ENCODE measurements around the gene UQCC2.

The UQCC2 gene

GRCh38 chr6:33744001-33744848 is 32.7 kb upstream of the UQCC2 start:
- no peak for DNase-seq (ENCODE audit: low read depth)

- no peak for DNase-seq (ENCODE audit: low read depth)
Observed at GRCh38 chr6:33742837-33743236, 31.3 kb upstream of the UQCC2 start.

- no peak for DNase-seq (ENCODE audit: low read depth)
Observed at GRCh38 chr6:33742092-33742491, 30.6 kb upstream of the UQCC2 start.

GRCh38 chr6:33740794-33741193 is 29.3 kb upstream of the UQCC2 start:
- DNase-seq (ENCODE audit: low read depth), result no peak

GRCh38 chr6:33740204-33740608 is 28.7 kb upstream of the UQCC2 start:
- no peak for DNase-seq (ENCODE audit: low read depth)

- no peak for DNase-seq (ENCODE audit: low read depth)
Observed at GRCh38 chr6:33739571-33739970, 28.1 kb upstream of the UQCC2 start.

GRCh38 chr6:33738879-33739278 is 27.4 kb upstream of the UQCC2 start:
- DNase-seq (ENCODE audit: low read depth), result no peak

- no peak for DNase-seq (ENCODE audit: low read depth)
Observed at GRCh38 chr6:33738153-33738552, 26.7 kb upstream of the UQCC2 start.

GRCh38 chr6:33737267-33738026 is 25.9 kb upstream of the UQCC2 start:
- DNase-seq (ENCODE audit: low read depth), result no peak

- DNase-seq (ENCODE audit: low read depth), result no peak
Observed at GRCh38 chr6:33735216-33735615, 23.7 kb upstream of the UQCC2 start.

- DNase-seq (ENCODE audit: low read depth), result no peak
Observed at GRCh38 chr6:33733709-33734007, 22.2 kb upstream of the UQCC2 start.

- no peak for DNase-seq (ENCODE audit: low read depth)
Observed at GRCh38 chr6:33732817-33733708, 21.6 kb upstream of the UQCC2 start.

- no peak for DNase-seq (ENCODE audit: low read depth)
Observed at GRCh38 chr6:33732385-33732784, 20.9 kb upstream of the UQCC2 start.

- no peak for DNase-seq (ENCODE audit: low read depth)
Observed at GRCh38 chr6:33731751-33732282, 20.3 kb upstream of the UQCC2 start.

GRCh38 chr6:33731035-33731434 is 19.5 kb upstream of the UQCC2 start:
- no peak for DNase-seq (ENCODE audit: low read depth)

- no peak for DNase-seq (ENCODE audit: low read depth)
Observed at GRCh38 chr6:33730611-33731010, 19.1 kb upstream of the UQCC2 start.

- no peak for DNase-seq (ENCODE audit: low read depth)
Observed at GRCh38 chr6:33729059-33729458, 17.6 kb upstream of the UQCC2 start.

- no peak for DNase-seq (ENCODE audit: low read depth)
Observed at GRCh38 chr6:33728438-33728837, 16.9 kb upstream of the UQCC2 start.

- DNase-seq (ENCODE audit: low read depth), result no peak
Observed at GRCh38 chr6:33727932-33728331, 16.4 kb upstream of the UQCC2 start.

GRCh38 chr6:33727126-33727525 is 15.6 kb upstream of the UQCC2 start:
- no peak for DNase-seq (ENCODE audit: low read depth)

GRCh38 chr6:33726696-33727095 is 15.2 kb upstream of the UQCC2 start:
- no peak for DNase-seq (ENCODE audit: low read depth)
